ENCODE results near the gene CLPTM1L.

Gene CLPTM1L

GRCh38 chr5:1299961-1300360, 44.9 kb downstream of the CLPTM1L start:
- no peak for TF ChIP-seq CTCF (IDR thresholded peaks at IDR 0.05)

GRCh38 chr5:1299511-1299850, 45.4 kb downstream of the CLPTM1L start:
- Histone ChIP-seq H3K27me3 (peaks cover 36% of the 10 kb centered on the region), H3K36me3 (no peaks in the 10 kb centered on the region), H3K4me3 (ENCODE audit: low read depth in 1 of 2, low read length in 1 of 2) (no peak overlapping the region), H3K9me3 (no peaks in the 10 kb centered on the region), H3K27ac (no peak overlapping the region), H3K4me1 (ENCODE audit: control insufficient read depth in 1 of 2, insufficient read depth in 1 of 2, low read depth in 1 of 2, low read length in 1 of 2) (no peaks in the 10 kb centered on the region)
- TF ChIP-seq CTCF (IDR thresholded peaks at IDR 0.05) = no peak

More at GRCh38 chr5:1299961-1300360, 44.9 kb downstream of the CLPTM1L start:
- Histone ChIP-seq H3K36me3 (no peaks in the 10 kb centered on the region), H3K27me3 (peaks cover 31% of the 10 kb centered on the region), H3K4me1 (ENCODE audit: control insufficient read depth in 1 of 2, insufficient read depth in 1 of 2, low read depth in 1 of 2, low read length in 1 of 2) (no peaks in the 10 kb centered on the region), H3K9me3 (no peaks in the 10 kb centered on the region), H3K27ac (no peak overlapping the region), H3K4me3 (ENCODE audit: low read depth in 1 of 2, low read length in 1 of 2) (no peak overlapping the region)

- no peak overlapping the region for H3K4me3 ChIP-seq (ENCODE audit: low read depth in 1 of 2, low read length in 1 of 2)
- TF ChIP-seq CTCF (IDR thresholded peaks at IDR 0.05) = no peak
- H3K9me3 ChIP-seq = no peaks in the 10 kb centered on the region
- no peak overlapping the region for H3K27ac ChIP-seq
- no peaks in the 10 kb centered on the region for H3K36me3 ChIP-seq
- peaks cover 42% of the 10 kb centered on the region for H3K27me3 ChIP-seq
- H3K4me1 ChIP-seq (ENCODE audit: control insufficient read depth in 1 of 2, insufficient read depth in 1 of 2, low read depth in 1 of 2, low read length in 1 of 2) = no peaks in the 10 kb centered on the region
Observed at GRCh38 chr5:1298723-1299510, 46.0 kb downstream of the CLPTM1L start.

GRCh38 chr5:1298067-1298551, 46.8 kb downstream of the CLPTM1L start:
- TF ChIP-seq CTCF (IDR thresholded peaks at IDR 0.05) = no peak
- no peaks in the 10 kb centered on the region for H3K4me1 ChIP-seq (ENCODE audit: control insufficient read depth in 1 of 2, insufficient read depth in 1 of 2, low read depth in 1 of 2, low read length in 1 of 2)
- H3K9me3 ChIP-seq = no peaks in the 10 kb centered on the region
- peaks cover 50% of the 10 kb centered on the region for H3K27me3 ChIP-seq
- no peak overlapping the region for H3K27ac ChIP-seq
- H3K36me3 ChIP-seq = no peaks in the 10 kb centered on the region
- H3K4me3 ChIP-seq (ENCODE audit: low read depth in 1 of 2, low read length in 1 of 2) = no peak overlapping the region

GRCh38 chr5:1297243-1297642, 47.7 kb downstream of the CLPTM1L start:
- Histone ChIP-seq H3K9me3 (no peaks in the 10 kb centered on the region), H3K4me3 (ENCODE audit: low read depth in 1 of 2, low read length in 1 of 2) (no peak overlapping the region), H3K4me1 (ENCODE audit: control insufficient read depth in 1 of 2, insufficient read depth in 1 of 2, low read depth in 1 of 2, low read length in 1 of 2) (no peaks in the 10 kb centered on the region), H3K27ac (no peak overlapping the region), H3K36me3 (no peaks in the 10 kb centered on the region), H3K27me3 (peaks cover 55% of the 10 kb centered on the region)
- TF ChIP-seq CTCF (IDR thresholded peaks at IDR 0.05) = no peak
